Measurements from ENCODE around the gene PLXNA2. TPM values are rescaled to one million over a fixed set of nuclear protein-coding genes. Genes with fewer than 3 reads are reported as not detected.

PLXNA2 gene
- total and polyA plus RNA-seq, 11 donors, result 9.2 to 28.2 (median 18.0) TPM

- ATAC-seq, result no peak
- H3K27ac ChIP-seq, result peak overlapping the region in 6 of 12 donors; percentile 66 to 94 (median 83)
Measured at GRCh38 chr1:208031316-208031931, 212.8 kb downstream of the PLXNA2 start.

GRCh38 chr1:208030288-208031091, 213.7 kb downstream of the PLXNA2 start:
- no peaks in the 10 kb centered on the region for H3K9me3 ChIP-seq
- intact Hi-C loops (cut with DNase I), result no loop called here
- peaks cover 3 to 84% (median 55%) of the 10 kb centered on the region in 9 donors for H3K36me3 ChIP-seq
- ATAC-seq, result peak; percentile 60 to 81 (median 68)
- H3K4me3 ChIP-seq, result peak overlapping the region in 1 of 12 donors; percentile 19
- peak overlapping the region; percentile 46 to 94 (median 77) for H3K27ac ChIP-seq
- 51 to 71% (median 66%) methylated on average over 11 to 12 of the region's 12 CpGs for WGBS, 4 donors
- peaks cover 0 to 47% (median 21%) of the 10 kb centered on the region in 12 donors for H3K4me1 ChIP-seq
- DNase-seq, result peak; percentile 70 to 86 (median 73)
- TF ChIP-seq POLR2A (IDR thresholded peaks at IDR 0.05) (no peak), CTCF (IDR thresholded peaks at IDR 0.05) (no peak)
- no peaks in the 10 kb centered on the region for H3K27me3 ChIP-seq

More at GRCh38 chr1:208031316-208031931, 212.8 kb downstream of the PLXNA2 start:
- WGBS, 4 donors, result 87 to 94% (median 91%) methylated on average over 10 of the region's 10 CpGs
- intact Hi-C loops (cut with DNase I), result no loop called here
- Histone ChIP-seq H3K36me3 (peaks cover 3 to 87% (median 61%) of the 10 kb centered on the region in 9 donors), H3K4me1 (peaks cover 0 to 42% (median 21%) of the 10 kb centered on the region in 12 donors), H3K27me3 (no peaks in the 10 kb centered on the region), H3K4me3 (no peak overlapping the region), H3K9me3 (no peaks in the 10 kb centered on the region)
- TF ChIP-seq CTCF (IDR thresholded peaks at IDR 0.05), result no peak
- TF ChIP-seq POLR2A (IDR thresholded peaks at IDR 0.05), result no peak
- DNase-seq, result no peak

- Histone ChIP-seq H3K4me1 (peaks cover 0 to 54% (median 21%) of the 10 kb centered on the region in 12 donors), H3K4me3 (peak overlapping the region in 2 of 12 donors; percentile 19 to 26), H3K9me3 (no peaks in the 10 kb centered on the region), H3K27ac (peak overlapping the region; percentile 56 to 94 (median 77)), H3K36me3 (peaks cover 3 to 79% (median 52%) of the 10 kb centered on the region in 9 donors), H3K27me3 (no peaks in the 10 kb centered on the region)
- WGBS, 4 donors, result 62 to 80% (median 67%) methylated on average over 6 to 13 of the region's 13 CpGs
- ATAC-seq (peak; percentile 39 to 74 (median 60)), DNase-seq (peak in 1 of 5 donors; percentile 32)
- intact Hi-C loops (cut with DNase I), result loop anchor here in 2 of 10 donors (5.0 to 10.0 kb wide), 2 partner anchors 65 to 218 kb away; no protein-coding TSS in a partner anchor
- TF ChIP-seq POLR2A (IDR thresholded peaks at IDR 0.05) (no peak), CTCF (IDR thresholded peaks at IDR 0.05) (no peak)
Measured at GRCh38 chr1:208029381-208030287, 214.6 kb downstream of the PLXNA2 start.
